Natural killer cell (primary cell): ENCODE measurements around the gene OSM. TPM values are rescaled to one million over a fixed set of nuclear protein-coding genes. Genes with fewer than 3 reads are reported as not detected.

Experiments
- ATAC-seq, 3 donors: fragments of 150-1000 bp in 2 of 3; fragments of 200-7000 bp in 1 of 3; cut with Tn5 transposase; 1 replicate in 1 of 3; 2 replicates in 2 of 3; pipeline ENCODE4 v1.10.0; 2021; ENCODE audit warnings: mild to moderate bottlenecking in 2 of 3, moderate library complexity in 2 of 3
- DNase-seq, 2 donors: peaks; one replicate each; pipeline versions ENCODE4 v3.0.0 to v3.0.0-alpha.2; 2013 to 2021; ENCODE audit warnings: mixed read lengths in 1 of 2
- H3K27ac ChIP-seq: one replicate; pipeline ENCODE4 v1.5.1; 2013; ENCODE audit warnings: mild to moderate bottlenecking, low read length
- H3K27me3 ChIP-seq: one replicate; pipeline ENCODE4 v1.6.1; 2013; ENCODE audit warnings: low read length; ENCODE audit not compliant: control insufficient read depth, insufficient read depth
- H3K36me3 ChIP-seq: one replicate; pipeline ENCODE4 v1.6.1; 2013; ENCODE audit warnings: low read length; ENCODE audit not compliant: control insufficient read depth, insufficient read depth
- H3K4me1 ChIP-seq: one replicate; pipeline ENCODE4 v1.6.1; 2013; ENCODE audit warnings: low read length; ENCODE audit not compliant: control insufficient read depth, insufficient read depth
- H3K4me3 ChIP-seq: one replicate; pipeline ENCODE4 v1.5.1; 2013; ENCODE audit warnings: low read length
- H3K9me3 ChIP-seq: one replicate; pipeline ENCODE4 v1.6.1; 2013; ENCODE audit warnings: low read length; ENCODE audit not compliant: control insufficient read depth, insufficient read depth
- H3K27ac Mint-ChIP-seq, 2 donors: one replicate each; pipeline ENCODE4 v1.8.0; 2022; ENCODE audit warnings: mild to moderate bottlenecking in 2 of 2, mixed read lengths in 2 of 2, moderate library complexity in 1 of 2
- H3K27me3 Mint-ChIP-seq, 2 donors: one replicate each; pipeline ENCODE4 v1.8.0; 2022; ENCODE audit warnings: low read depth in 2 of 2, mixed read lengths in 2 of 2
- H3K36me3 Mint-ChIP-seq: one replicate; pipeline ENCODE4 v1.8.0; 2022; ENCODE audit warnings: mixed read lengths
- H3K4me1 Mint-ChIP-seq, 2 donors: one replicate each; pipeline ENCODE4 v1.8.0; 2022; ENCODE audit warnings: mixed read lengths in 2 of 2
- H3K4me3 Mint-ChIP-seq: one replicate; pipeline ENCODE4 v1.8.0; 2022; ENCODE audit warnings: mild to moderate bottlenecking, moderate library complexity, mixed read lengths
- H3K9me3 Mint-ChIP-seq, 2 donors: one replicate each; pipeline ENCODE4 v1.8.0; 2022; ENCODE audit warnings: mixed read lengths in 2 of 2
- CTCF ChIP-seq: fragments of 200-600 bp; IDR thresholded peaks from one replicate; pipeline ENCODE4 v1.8.0; 2022; ENCODE audit warnings: antibody characterized with exemption
- WGBS: methylation state at CpG from one replicate; pipeline ENCODE4 v1.1.7; 2013; ENCODE audit warnings: missing lambda C conversion rate; ENCODE audit not compliant: insufficient coverage; 5-methylcytosine and 5-hydroxymethylcytosine counted together
- intact Hi-C: fragments of 100-400 bp; cut with micrococcal nuclease; formaldehyde crosslinking; loops from one replicate; pipeline ENCODE4 v1.14.2; 2022
- total RNA-seq, 4 donors: library from RNA; stranded (reverse); fragments of 120-200 nt in 1 of 4; gene quantifications; one replicate each; pipeline versions ENCODE4 v1.2.3 to v1.2.4, GENCODE V29; 2013 to 2022

OSM gene
- total RNA-seq, 3 donors from 2014 or later (not counting 1 experiment from before 2014, with no cell fraction given), result 17.4 to 142 (median 18.1) TPM

GRCh38 chr22:30222321-30222720 is 44.3 kb downstream of the OSM start:
- Histone ChIP-seq H3K4me3 (no peak overlapping the region), H3K27me3 (no peaks in the 10 kb centered on the region), H3K36me3 (no peaks in the 10 kb centered on the region), H3K4me1 (peaks cover 80% of the 10 kb centered on the region), H3K27ac (peak overlapping the region; percentile 74), H3K9me3 (no peaks in the 10 kb centered on the region)
- Mint-ChIP-seq H3K4me1 (peaks cover 73 to 78% of the 10 kb centered on the region in 2 donors), H3K27ac (peak overlapping the region; percentile 87 to 93), H3K9me3 (no peaks in the 10 kb centered on the region), H3K27me3 (no peaks in the 10 kb centered on the region), H3K36me3 (no peaks in the 10 kb centered on the region), H3K4me3 (peak overlapping the region; percentile 31)
- no peak for TF ChIP-seq CTCF
- DNase-seq (no peak), ATAC-seq (no peak)
- WGBS, result 84% methylated on average over 4 of the region's 4 CpGs
- intact Hi-C loops, result loop anchor here (5.0 kb wide), 1 partner anchor 35 kb away; no protein-coding TSS in a partner anchor

- H3K27ac ChIP-seq, result peak overlapping the region; percentile 74
- H3K4me3 Mint-ChIP-seq, result peak overlapping the region; percentile 86
- H3K4me1 ChIP-seq, result peaks cover 79% of the 10 kb centered on the region
- no peaks in the 10 kb centered on the region for H3K9me3 Mint-ChIP-seq
- no peaks in the 10 kb centered on the region for H3K36me3 ChIP-seq
- no peak for TF ChIP-seq CTCF
- H3K4me3 ChIP-seq, result no peak overlapping the region
- ATAC-seq (peak; percentile 66 to 74 (median 70)), DNase-seq (peak; percentile 62 to 75)
- no peaks in the 10 kb centered on the region for H3K27me3 Mint-ChIP-seq
- no peaks in the 10 kb centered on the region for H3K36me3 Mint-ChIP-seq
- intact Hi-C loops, result loop anchor here (1.0 to 5.0 kb wide), 3 partner anchors 25 to 45 kb away; partner anchors contain the start of gene OSM
- H3K9me3 ChIP-seq, result no peaks in the 10 kb centered on the region
- peak overlapping the region; percentile 87 to 93 for H3K27ac Mint-ChIP-seq
- peaks cover 74 to 77% of the 10 kb centered on the region in 2 donors for H3K4me1 Mint-ChIP-seq
- WGBS, result 14% methylated on average over 26 of the region's 26 CpGs
- no peaks in the 10 kb centered on the region for H3K27me3 ChIP-seq
Observed at GRCh38 chr22:30221121-30221992, 45.3 kb downstream of the OSM start.

GRCh38 chr22:30220338-30221012 is 46.2 kb downstream of the OSM start:
- Histone ChIP-seq H3K9me3 (no peaks in the 10 kb centered on the region), H3K4me3 (no peak overlapping the region), H3K4me1 (peaks cover 71% of the 10 kb centered on the region), H3K27me3 (no peaks in the 10 kb centered on the region), H3K36me3 (no peaks in the 10 kb centered on the region), H3K27ac (peak overlapping the region; percentile 74)
- H3K4me3 Mint-ChIP-seq, result peak overlapping the region; percentile 86
- no peak for DNase-seq
- no peak for TF ChIP-seq CTCF
- H3K9me3 Mint-ChIP-seq, result no peaks in the 10 kb centered on the region
- no peaks in the 10 kb centered on the region for H3K27me3 Mint-ChIP-seq
- no peaks in the 10 kb centered on the region for H3K36me3 Mint-ChIP-seq
- ATAC-seq, result peak; percentile 41 to 56 (median 48)
- peaks cover 66 to 69% of the 10 kb centered on the region in 2 donors for H3K4me1 Mint-ChIP-seq
- WGBS, result 21% methylated on average over 5 of the region's 7 CpGs
- H3K27ac Mint-ChIP-seq, result peak overlapping the region; percentile 87 to 93
- intact Hi-C loops, result loop anchor here (1.0 to 5.0 kb wide), 3 partner anchors 24 to 46 kb away; partner anchors contain the start of gene OSM
